Ascending aorta (tissue), 2 donors: Measurements from ENCODE around the gene STXBP5L. TPM values are rescaled to one million over a fixed set of nuclear protein-coding genes. Genes with fewer than 3 reads are reported as not detected.

Experiments
- DNase-seq, 2 donors: peaks; one replicate each; pipeline ENCODE4 v3.0.0-alpha.2; 2019; ENCODE audit warnings: low spot score in 2 of 2
- H3K27ac ChIP-seq, 2 donors: fragments of 200-600 bp; sonication (generic); one replicate each; pipeline ENCODE4 v1.5.1; 2016 to 2017; ENCODE audit warnings: mild to moderate bottlenecking in 1 of 2
- H3K27me3 ChIP-seq: fragments of 200-600 bp; sonication (generic); one replicate; pipeline ENCODE4 v1.5.1; 2017
- H3K36me3 ChIP-seq, 2 donors: fragments of 200-600 bp; sonication (generic); one replicate each; pipeline ENCODE4 v1.5.1; 2016
- H3K4me1 ChIP-seq, 2 donors: fragments of 200-600 bp; sonication (generic); one replicate each; pipeline ENCODE4 v1.5.1; 2016 to 2017; ENCODE audit warnings: mild to moderate bottlenecking in 1 of 2
- H3K4me3 ChIP-seq, 2 donors: fragments of 200-600 bp; sonication (generic); one replicate each; pipeline ENCODE4 v1.5.1; 2016 to 2017; ENCODE audit warnings: mild to moderate bottlenecking in 1 of 2
- H3K9me3 ChIP-seq, 2 donors: fragments of 200-600 bp; sonication (generic); one replicate each; pipeline ENCODE4 v1.5.1; 2016
- intact Hi-C: fragments of 100-400 bp; cut with DNase I; formaldehyde crosslinking; loops from one replicate; pipeline ENCODE4 v1.15.1; 2023
- total RNA-seq: library from RNA; depleted of rRNA; stranded (reverse); fragments of >200 nt; gene quantifications from one replicate; pipeline ENCODE4 v1.1.0, GENCODE V29; 2016
- TF ChIP-seq, protein P1 (sequence below), 3 experiments: fragments of 200-600 bp in 2 of 3; fragments of 450-650 bp in 1 of 3; sonication (generic) in 2 of 3; IDR thresholded peaks; one replicate each; pipeline ENCODE4 v1.5.1; 2016 to 2019; ENCODE audit warnings: antibody characterized with exemption in 3 of 3, mild to moderate bottlenecking in 1 of 3, moderate library complexity in 1 of 3

Gene STXBP5L
- total RNA-seq, 1 donor from 2014 or later, result not detected

- Histone ChIP-seq H3K27ac (no peak overlapping the region), H3K4me3 (no peak overlapping the region), H3K27me3 (no peaks in the 10 kb centered on the region), H3K4me1 (no peaks in the 10 kb centered on the region), H3K36me3 (no peaks in the 10 kb centered on the region), H3K9me3 (no peaks in the 10 kb centered on the region)
- TF ChIP-seq, protein P1, sequence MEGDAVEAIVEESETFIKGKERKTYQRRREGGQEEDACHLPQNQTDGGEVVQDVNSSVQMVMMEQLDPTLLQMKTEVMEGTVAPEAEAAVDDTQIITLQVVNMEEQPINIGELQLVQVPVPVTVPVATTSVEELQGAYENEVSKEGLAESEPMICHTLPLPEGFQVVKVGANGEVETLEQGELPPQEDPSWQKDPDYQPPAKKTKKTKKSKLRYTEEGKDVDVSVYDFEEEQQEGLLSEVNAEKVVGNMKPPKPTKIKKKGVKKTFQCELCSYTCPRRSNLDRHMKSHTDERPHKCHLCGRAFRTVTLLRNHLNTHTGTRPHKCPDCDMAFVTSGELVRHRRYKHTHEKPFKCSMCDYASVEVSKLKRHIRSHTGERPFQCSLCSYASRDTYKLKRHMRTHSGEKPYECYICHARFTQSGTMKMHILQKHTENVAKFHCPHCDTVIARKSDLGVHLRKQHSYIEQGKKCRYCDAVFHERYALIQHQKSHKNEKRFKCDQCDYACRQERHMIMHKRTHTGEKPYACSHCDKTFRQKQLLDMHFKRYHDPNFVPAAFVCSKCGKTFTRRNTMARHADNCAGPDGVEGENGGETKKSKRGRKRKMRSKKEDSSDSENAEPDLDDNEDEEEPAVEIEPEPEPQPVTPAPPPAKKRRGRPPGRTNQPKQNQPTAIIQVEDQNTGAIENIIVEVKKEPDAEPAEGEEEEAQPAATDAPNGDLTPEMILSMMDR (IDR thresholded peaks at IDR 0.05), result no peak
- no peak for DNase-seq
- intact Hi-C loops, result no loop called here
Measured at GRCh38 chr3:120956143-120956542, 48.1 kb downstream of the STXBP5L start.

GRCh38 chr3:120982608-120983320 is 74.8 kb downstream of the STXBP5L start:
- H3K9me3 ChIP-seq, result peaks cover 0 to 4% of the 10 kb centered on the region in 2 donors
- H3K36me3 ChIP-seq, result no peaks in the 10 kb centered on the region
- TF ChIP-seq, protein P1 (IDR thresholded peaks at IDR 0.05), result no peak
- no peaks in the 10 kb centered on the region for H3K27me3 ChIP-seq
- no peaks in the 10 kb centered on the region for H3K4me1 ChIP-seq
- no peak for DNase-seq
- no peak overlapping the region for H3K4me3 ChIP-seq
- intact Hi-C loops, result no loop called here
- no peak overlapping the region for H3K27ac ChIP-seq

GRCh38 chr3:120983321-120983665 is 75.3 kb downstream of the STXBP5L start:
- no peaks in the 10 kb centered on the region for H3K4me1 ChIP-seq
- H3K9me3 ChIP-seq, result peaks cover 0 to 4% of the 10 kb centered on the region in 2 donors
- no peaks in the 10 kb centered on the region for H3K36me3 ChIP-seq
- H3K27ac ChIP-seq, result no peak overlapping the region
- TF ChIP-seq, protein P1 (IDR thresholded peaks at IDR 0.05), result no peak
- no peak overlapping the region for H3K4me3 ChIP-seq
- DNase-seq, result no peak
- intact Hi-C loops, result no loop called here
- no peaks in the 10 kb centered on the region for H3K27me3 ChIP-seq

DNA sequence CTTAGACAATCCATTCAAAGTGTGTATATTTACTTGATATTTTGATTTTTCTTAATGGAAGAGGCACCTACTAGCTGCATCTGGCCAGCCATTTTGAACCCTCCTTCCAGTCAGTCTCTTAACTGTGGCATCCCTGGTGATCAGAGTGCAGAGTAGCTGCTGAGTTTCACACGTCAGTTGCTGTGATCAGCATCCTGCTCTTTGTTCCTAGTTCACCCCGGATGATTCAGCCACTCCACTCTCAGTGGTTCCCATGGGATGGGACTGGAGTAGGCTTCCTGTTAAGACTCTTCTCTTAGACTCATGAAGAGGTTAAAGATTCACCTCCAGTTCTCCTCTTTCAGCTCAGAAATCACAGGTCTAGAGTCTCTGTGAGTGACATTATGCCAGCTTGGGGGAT is 75.8 kb downstream of the STXBP5L start:
- H3K4me3 ChIP-seq, result no peak overlapping the region
- no peak overlapping the region for H3K27ac ChIP-seq
- H3K36me3 ChIP-seq, result no peaks in the 10 kb centered on the region
- DNase-seq, result no peak
- H3K4me1 ChIP-seq, result no peaks in the 10 kb centered on the region
- H3K9me3 ChIP-seq, result peaks cover 0 to 4% of the 10 kb centered on the region in 2 donors
- TF ChIP-seq, protein P1 (IDR thresholded peaks at IDR 0.05), result no peak
- intact Hi-C loops, result no loop called here
- H3K27me3 ChIP-seq, result no peaks in the 10 kb centered on the region

DNA sequence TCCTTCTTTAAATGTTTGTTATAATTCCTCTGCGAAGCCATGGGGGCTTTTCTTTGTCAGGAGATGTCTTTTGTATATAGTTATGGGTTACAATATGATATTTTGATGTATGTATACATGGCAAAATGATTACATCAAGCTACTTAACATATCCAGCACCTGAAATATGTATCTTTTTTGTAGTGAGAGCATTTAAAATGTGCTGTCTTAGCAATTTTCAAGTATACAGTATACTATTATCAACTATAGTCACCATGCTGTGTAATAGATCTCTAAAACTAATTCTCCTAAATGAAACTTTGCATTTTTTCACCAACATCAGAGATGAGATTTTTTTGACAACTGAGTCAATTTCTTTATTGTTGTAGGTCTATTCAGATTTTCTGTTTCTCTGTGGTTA is 77.2 kb downstream of the STXBP5L start:
- Histone ChIP-seq H3K36me3 (no peaks in the 10 kb centered on the region), H3K27me3 (no peaks in the 10 kb centered on the region), H3K4me1 (no peaks in the 10 kb centered on the region), H3K9me3 (peaks cover 0 to 4% of the 10 kb centered on the region in 2 donors), H3K27ac (no peak overlapping the region), H3K4me3 (no peak overlapping the region)
- no peak for DNase-seq
- TF ChIP-seq, protein P1 (IDR thresholded peaks at IDR 0.05), result no peak
- intact Hi-C loops, result no loop called here

- H3K9me3 ChIP-seq, result no peaks in the 10 kb centered on the region
Measured at GRCh38 chr3:120988994-120989393, 81.0 kb downstream of the STXBP5L start.

More at GRCh38 chr3:120988994-120989393, 81.0 kb downstream of the STXBP5L start:
- H3K27me3 ChIP-seq, result no peaks in the 10 kb centered on the region
- intact Hi-C loops, result no loop called here
- H3K4me3 ChIP-seq, result no peak overlapping the region
- no peak for DNase-seq
- TF ChIP-seq, protein P1 (IDR thresholded peaks at IDR 0.05), result no peak
- no peaks in the 10 kb centered on the region for H3K4me1 ChIP-seq
- no peaks in the 10 kb centered on the region for H3K36me3 ChIP-seq
- no peak overlapping the region for H3K27ac ChIP-seq
